ENCODE data around the gene HACD2. TPM values are rescaled to one million over a fixed set of nuclear protein-coding genes. Genes with fewer than 3 reads are reported as not detected.

HACD2 gene
- total RNA-seq, 1 donor from 2014 or later, result 35.9 TPM

GRCh38 chr3:123479891-123480290 lies 105.0 kb downstream of the HACD2 start:
- Mint-ChIP-seq H3K4me1 (peaks cover 3% of the 10 kb centered on the region), H3K27ac (no peak overlapping the region), H3K27me3 (ENCODE audit: insufficient read depth, low read depth) (peaks cover 6% of the 10 kb centered on the region), H3K4me3 (no peak overlapping the region), H3K9me3 (no peaks in the 10 kb centered on the region), H3K36me3 (no peaks in the 10 kb centered on the region)
- Histone ChIP-seq H3F3A (ENCODE audit: low read depth) (no peaks in the 10 kb centered on the region), H3K27me3 (no peaks in the 10 kb centered on the region), H4K20me1 (ENCODE audit: low read depth) (no peaks in the 10 kb centered on the region), H3K4me3 (no peak overlapping the region), H3K36me3 (no peaks in the 10 kb centered on the region), H3K4me1 (peaks cover 3% of the 10 kb centered on the region), H3K9ac (no peak overlapping the region), H3K4me2 (no peak overlapping the region), H3K79me2 (ENCODE audit: low read depth) (no peaks in the 10 kb centered on the region), H3K27ac (no peak overlapping the region), H3K9me3 (ENCODE audit: low read depth) (no peaks in the 10 kb centered on the region), H2AFZ (replicated peaks) (no peak overlapping the region)
- TF ChIP-seq CTCF (IDR thresholded peaks at IDR 0.05) (no peak), EZH2phosphoT487 (IDR thresholded peaks at IDR 0.05) (no peak), EZH2 (IDR thresholded peaks at IDR 0.05) (no peak)
- DNase-seq (ENCODE audit: low spot score), result no peak

DNA sequence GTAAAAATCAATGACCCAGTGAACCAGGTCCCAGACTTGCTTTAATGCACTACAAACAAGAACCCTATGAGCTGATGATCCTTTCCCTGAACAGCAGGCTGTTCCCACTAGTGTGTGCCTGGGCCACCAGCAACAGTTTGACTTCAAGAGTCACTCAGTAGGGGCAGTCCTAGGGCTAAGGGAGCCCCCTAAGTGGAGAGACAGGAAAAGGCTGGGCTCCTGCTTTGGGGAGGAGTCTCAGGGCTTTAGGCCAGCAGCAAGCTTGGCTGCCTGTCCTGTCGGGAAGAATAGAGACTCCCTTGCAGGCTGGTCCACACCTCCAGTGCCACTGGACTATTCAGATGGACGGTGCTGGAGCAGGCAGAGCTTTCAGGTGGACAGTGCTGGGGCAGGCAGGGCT lies 106.5 kb downstream of the HACD2 start:
- Histone ChIP-seq H3K27ac (no peak overlapping the region), H3K4me3 (no peak overlapping the region), H3K27me3 (no peaks in the 10 kb centered on the region), H3K36me3 (no peaks in the 10 kb centered on the region), H3K4me2 (no peak overlapping the region), H3K9ac (no peak overlapping the region), H4K20me1 (ENCODE audit: low read depth) (no peaks in the 10 kb centered on the region), H3K79me2 (ENCODE audit: low read depth) (no peaks in the 10 kb centered on the region), H3K4me1 (peaks cover 3% of the 10 kb centered on the region), H3K9me3 (ENCODE audit: low read depth) (no peaks in the 10 kb centered on the region), H3F3A (ENCODE audit: low read depth) (no peaks in the 10 kb centered on the region), H2AFZ (replicated peaks) (no peak overlapping the region)
- H3K4me1 Mint-ChIP-seq, result peaks cover 3% of the 10 kb centered on the region
- peaks cover 6% of the 10 kb centered on the region for H3K27me3 Mint-ChIP-seq (ENCODE audit: insufficient read depth, low read depth)
- no peaks in the 10 kb centered on the region for H3K9me3 Mint-ChIP-seq
- H3K27ac Mint-ChIP-seq, result no peak overlapping the region
- no peaks in the 10 kb centered on the region for H3K36me3 Mint-ChIP-seq
- TF ChIP-seq EZH2 (IDR thresholded peaks at IDR 0.05) (no peak), EZH2phosphoT487 (IDR thresholded peaks at IDR 0.05) (no peak), CTCF (IDR thresholded peaks at IDR 0.05) (no peak)
- no peak for DNase-seq (ENCODE audit: low spot score)
- H3K4me3 Mint-ChIP-seq, result no peak overlapping the region

GRCh38 chr3:123476967-123477750 lies 107.7 kb downstream of the HACD2 start:
- TF ChIP-seq EZH2phosphoT487 (IDR thresholded peaks at IDR 0.05) (no peak), CTCF (IDR thresholded peaks at IDR 0.05) (no peak), EZH2 (IDR thresholded peaks at IDR 0.05) (no peak)
- Mint-ChIP-seq H3K9me3 (no peaks in the 10 kb centered on the region), H3K36me3 (no peaks in the 10 kb centered on the region), H3K27me3 (ENCODE audit: insufficient read depth, low read depth) (peaks cover 2% of the 10 kb centered on the region), H3K4me1 (peaks cover 3% of the 10 kb centered on the region), H3K4me3 (no peak overlapping the region), H3K27ac (no peak overlapping the region)
- DNase-seq (ENCODE audit: low spot score), result no peak
- H3K36me3 ChIP-seq, result no peaks in the 10 kb centered on the region
- H3F3A ChIP-seq (ENCODE audit: low read depth), result no peaks in the 10 kb centered on the region
- H3K4me2 ChIP-seq, result no peak overlapping the region
- H3K27ac ChIP-seq, result no peak overlapping the region
- no peaks in the 10 kb centered on the region for H3K79me2 ChIP-seq (ENCODE audit: low read depth)
- H2AFZ ChIP-seq (replicated peaks), result no peak overlapping the region
- no peaks in the 10 kb centered on the region for H3K9me3 ChIP-seq (ENCODE audit: low read depth)
- no peak overlapping the region for H3K9ac ChIP-seq
- H3K4me3 ChIP-seq, result no peak overlapping the region
- H3K4me1 ChIP-seq, result peaks cover 3% of the 10 kb centered on the region
- H4K20me1 ChIP-seq (ENCODE audit: low read depth), result no peaks in the 10 kb centered on the region
- no peaks in the 10 kb centered on the region for H3K27me3 ChIP-seq
